AG04449 (cell line): ENCODE data around the gene FPGS.

Experiments
- CTCF ChIA-PET: fragments of 350-600 bp; formaldehyde crosslinking; extraction: SDS; loops from one replicate; lab custom pipeline; 2021; ENCODE audit warnings: antibody characterized with exemption; lab: Yijun Ruan, JAX
- POLR2A ChIA-PET: fragments of 400-600, 350-600 bp; formaldehyde crosslinking; extraction: SDS; loops from one replicate; lab custom pipeline; 2020; ENCODE audit warnings: antibody characterized with exemption, inconsistent platforms; lab: Yijun Ruan, JAX
- DNase-seq: peaks from one replicate; pipeline ENCODE4 v3.0.0-alpha.2; 2010; ENCODE audit warnings: low read depth, low spot score
- H3K4me3 ChIP-seq: 2 replicates; pipeline ENCODE4 v1.5.1; 2011; ENCODE audit warnings: low read depth, mild to moderate bottlenecking, control low read depth, low read length
- TF ChIP-seq, protein P1 (sequence below): IDR thresholded peaks from one replicate; pipeline ENCODE4 v1.5.1; 2011; ENCODE audit warnings: mild to moderate bottlenecking, moderate library complexity, low read length, control low read depth, inconsistent platforms; ENCODE audit not compliant: insufficient read depth; ENCODE audit errors: missing control alignments

The FPGS gene

DNA sequence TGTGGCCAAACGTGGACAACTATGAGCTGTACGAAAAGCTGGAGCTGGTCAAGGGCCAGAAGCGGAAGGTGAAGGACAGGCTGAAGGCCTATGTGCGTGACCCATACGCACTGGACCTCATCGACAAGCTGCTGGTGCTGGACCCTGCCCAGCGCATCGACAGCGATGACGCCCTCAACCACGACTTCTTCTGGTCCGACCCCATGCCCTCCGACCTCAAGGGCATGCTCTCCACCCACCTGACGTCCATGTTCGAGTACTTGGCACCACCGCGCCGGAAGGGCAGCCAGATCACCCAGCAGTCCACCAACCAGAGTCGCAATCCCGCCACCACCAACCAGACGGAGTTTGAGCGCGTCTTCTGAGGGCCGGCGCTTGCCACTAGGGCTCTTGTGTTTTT, 13.5 kb upstream of the FPGS start:
- no peak overlapping the region for H3K4me3 ChIP-seq
- CTCF ChIA-PET: interaction anchor here (1.1 to 10.9 kb wide), 3 partner anchors 54 to 132 kb away, joined by 7 to 76 read pairs (median 69); partner anchors contain the start of gene TOR2A
- DNase-seq: no peak
- TF ChIP-seq, protein P1, sequence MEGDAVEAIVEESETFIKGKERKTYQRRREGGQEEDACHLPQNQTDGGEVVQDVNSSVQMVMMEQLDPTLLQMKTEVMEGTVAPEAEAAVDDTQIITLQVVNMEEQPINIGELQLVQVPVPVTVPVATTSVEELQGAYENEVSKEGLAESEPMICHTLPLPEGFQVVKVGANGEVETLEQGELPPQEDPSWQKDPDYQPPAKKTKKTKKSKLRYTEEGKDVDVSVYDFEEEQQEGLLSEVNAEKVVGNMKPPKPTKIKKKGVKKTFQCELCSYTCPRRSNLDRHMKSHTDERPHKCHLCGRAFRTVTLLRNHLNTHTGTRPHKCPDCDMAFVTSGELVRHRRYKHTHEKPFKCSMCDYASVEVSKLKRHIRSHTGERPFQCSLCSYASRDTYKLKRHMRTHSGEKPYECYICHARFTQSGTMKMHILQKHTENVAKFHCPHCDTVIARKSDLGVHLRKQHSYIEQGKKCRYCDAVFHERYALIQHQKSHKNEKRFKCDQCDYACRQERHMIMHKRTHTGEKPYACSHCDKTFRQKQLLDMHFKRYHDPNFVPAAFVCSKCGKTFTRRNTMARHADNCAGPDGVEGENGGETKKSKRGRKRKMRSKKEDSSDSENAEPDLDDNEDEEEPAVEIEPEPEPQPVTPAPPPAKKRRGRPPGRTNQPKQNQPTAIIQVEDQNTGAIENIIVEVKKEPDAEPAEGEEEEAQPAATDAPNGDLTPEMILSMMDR: no peak
- POLR2A ChIA-PET: no interaction called here

DNA sequence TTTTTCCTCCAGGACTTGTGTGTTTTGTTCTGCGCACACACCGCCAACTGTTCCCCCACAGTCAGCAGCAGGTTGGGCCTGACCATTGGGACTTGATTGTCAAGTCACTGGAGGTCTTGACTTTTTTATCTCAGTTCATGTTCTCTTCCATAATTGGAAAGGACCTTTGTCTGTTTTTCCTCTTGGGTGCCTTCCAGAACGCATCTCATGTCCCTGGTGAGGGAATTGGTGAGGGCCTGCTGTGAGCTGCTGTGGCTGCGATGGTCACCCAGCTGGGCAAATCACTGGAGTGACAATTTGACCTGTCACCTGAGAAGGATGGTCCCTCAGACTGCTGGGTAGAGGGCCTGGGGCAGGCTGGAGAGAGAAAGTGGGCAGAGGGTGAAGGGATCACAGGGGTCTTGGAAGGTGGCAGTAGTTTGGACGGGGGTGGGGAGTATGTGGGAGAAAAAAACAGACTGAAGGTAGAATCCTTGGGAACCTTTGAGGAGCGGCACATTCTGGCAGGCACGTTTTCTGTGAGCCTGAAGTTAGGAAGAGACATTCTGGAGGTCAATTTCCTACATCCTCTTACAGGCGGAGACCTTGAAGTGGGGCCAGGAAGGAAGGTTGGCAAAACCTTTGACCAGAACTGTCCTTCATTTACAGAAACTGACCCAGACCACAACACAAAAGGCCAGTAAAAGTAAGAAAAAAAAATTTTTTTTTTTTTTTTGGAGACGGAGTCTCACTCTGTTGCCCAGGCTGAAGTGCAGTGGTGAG, 12.4 kb upstream of the FPGS start:
- no peak for DNase-seq
- POLR2A ChIA-PET: no interaction called here
- H3K4me3 ChIP-seq: no peak overlapping the region
- TF ChIP-seq, protein P1: no peak
- CTCF ChIA-PET: interaction anchor here (1.1 to 6.1 kb wide), 2 partner anchors 81 to 131 kb away, joined by 7 to 76 read pairs; no protein-coding TSS in a partner anchor

DNA sequence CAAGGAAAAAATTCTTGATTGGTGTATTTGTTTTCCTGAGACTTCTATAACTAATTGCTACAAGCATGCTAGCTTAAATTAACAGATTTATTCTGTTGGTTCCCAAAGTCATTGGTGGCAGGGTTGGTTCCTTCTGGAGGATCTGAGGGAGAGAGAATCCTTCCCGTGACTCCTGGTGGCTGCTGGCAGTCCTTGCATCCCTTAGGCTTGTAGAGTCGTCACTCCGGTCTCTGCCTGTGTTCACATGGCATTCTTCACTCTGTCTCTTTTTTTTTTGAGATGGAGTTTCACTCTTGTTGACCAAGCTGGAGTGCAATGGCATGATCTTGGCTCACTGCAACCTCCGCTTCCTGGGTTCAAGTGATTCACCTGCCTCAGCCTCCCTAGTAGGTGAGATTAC, 11.6 kb upstream of the FPGS start:
- ChIA-PET POLR2A (no interaction called here), CTCF (no interaction called here)
- TF ChIP-seq, protein P1: no peak
- DNase-seq: no peak
- H3K4me3 ChIP-seq: no peak overlapping the region

DNA sequence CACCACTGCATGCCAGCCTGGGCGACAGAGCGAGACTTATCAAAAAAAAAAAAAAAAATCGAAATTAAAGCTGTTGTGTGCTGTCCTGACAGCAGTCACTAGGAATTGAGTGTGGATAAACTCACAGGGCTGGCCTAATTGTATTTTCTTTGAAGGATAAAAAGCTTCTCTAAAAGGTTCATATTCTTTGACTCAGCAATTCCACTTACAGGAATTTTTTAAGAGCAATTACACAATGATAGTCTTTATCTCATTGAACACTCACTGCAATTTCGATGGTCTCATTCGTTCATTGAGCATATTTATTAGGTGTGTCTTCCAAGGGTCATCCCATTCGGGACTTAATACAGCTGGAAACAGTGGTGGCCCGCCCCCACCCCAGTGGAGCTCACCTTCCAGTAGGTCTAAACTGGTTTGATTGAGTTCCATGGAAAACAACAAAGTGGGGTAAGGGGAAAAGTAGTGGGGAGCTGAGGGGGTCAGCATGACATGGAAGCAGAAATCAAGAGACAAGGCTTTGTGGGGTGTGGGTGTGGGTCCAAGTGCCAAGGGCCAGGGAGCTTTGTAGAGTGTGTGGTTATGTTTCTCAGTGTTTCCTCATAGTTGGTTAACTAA, 10.2 kb upstream of the FPGS start:
- TF ChIP-seq, protein P1: no peak
- ChIA-PET POLR2A (interaction anchor here (0.6 to 1.5 kb wide), 4 partner anchors 11 to 179 kb away, joined by 3 to 7 read pairs (median 3); partner anchors contain the start of gene FPGS), CTCF (interaction anchor here (0.6 to 1.9 kb wide), 7 partner anchors 10 to 275 kb away, joined by 3 to 12 read pairs (median 6); partner anchors contain the start of genes FPGS and TOR2A)
- no peak overlapping the region for H3K4me3 ChIP-seq
- DNase-seq: no peak

DNA sequence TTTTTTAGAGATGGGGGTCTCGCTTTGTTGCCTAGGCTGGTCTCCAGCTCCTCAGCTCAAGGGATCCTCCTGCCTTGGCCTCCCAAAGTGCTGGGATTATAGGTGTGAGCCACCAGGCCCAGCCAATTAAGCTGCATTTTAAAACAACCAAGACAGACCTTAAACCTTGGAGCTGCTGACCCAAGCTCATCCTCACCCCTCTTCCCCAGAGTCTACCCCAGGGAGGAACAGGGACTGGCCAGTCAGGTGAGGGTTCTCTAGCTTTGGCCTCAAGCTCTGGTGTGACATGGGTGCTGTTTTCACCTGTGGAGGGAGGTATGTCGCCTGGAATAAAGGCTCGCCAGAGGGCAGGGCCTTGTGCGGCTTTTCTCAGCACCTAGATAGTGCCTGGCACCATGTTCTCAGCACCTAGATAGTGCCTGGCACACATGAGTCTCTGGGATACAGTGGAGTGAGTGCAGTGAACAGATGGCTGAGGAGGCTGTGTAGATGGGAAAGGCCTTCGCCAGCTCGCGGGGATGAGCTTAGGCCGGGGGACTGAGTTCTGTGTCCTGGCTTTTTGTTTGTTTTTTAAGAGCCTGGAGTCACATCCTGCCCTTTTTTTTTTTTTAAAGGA, 9.5 kb upstream of the FPGS start:
- H3K4me3 ChIP-seq: no peak overlapping the region
- no peak for DNase-seq
- TF ChIP-seq, protein P1: no peak
- ChIA-PET POLR2A (interaction anchor here (1.5 kb wide), 1 partner anchor 10 kb away, joined by 7 read pairs; the partner anchor contains the start of gene FPGS), CTCF (interaction anchor here (1.3 to 1.9 kb wide), 6 partner anchors 9 to 128 kb away, joined by 3 to 12 read pairs (median 8); partner anchors contain the start of genes FPGS and TOR2A)
